SW480 (cell line): Measurements from ENCODE around the gene GARS1.
"Not testable (repeated sequence)": the region's sequence is repeated elsewhere in the genome, so short reads cannot be mapped to it uniquely, and the experiment has no call there.

Source experiments
- DNase-seq: peaks from one replicate; pipeline ENCODE4 v3.0.0-alpha.2; 2016; ENCODE audit warnings: low spot score

Gene GARS1, protein sequence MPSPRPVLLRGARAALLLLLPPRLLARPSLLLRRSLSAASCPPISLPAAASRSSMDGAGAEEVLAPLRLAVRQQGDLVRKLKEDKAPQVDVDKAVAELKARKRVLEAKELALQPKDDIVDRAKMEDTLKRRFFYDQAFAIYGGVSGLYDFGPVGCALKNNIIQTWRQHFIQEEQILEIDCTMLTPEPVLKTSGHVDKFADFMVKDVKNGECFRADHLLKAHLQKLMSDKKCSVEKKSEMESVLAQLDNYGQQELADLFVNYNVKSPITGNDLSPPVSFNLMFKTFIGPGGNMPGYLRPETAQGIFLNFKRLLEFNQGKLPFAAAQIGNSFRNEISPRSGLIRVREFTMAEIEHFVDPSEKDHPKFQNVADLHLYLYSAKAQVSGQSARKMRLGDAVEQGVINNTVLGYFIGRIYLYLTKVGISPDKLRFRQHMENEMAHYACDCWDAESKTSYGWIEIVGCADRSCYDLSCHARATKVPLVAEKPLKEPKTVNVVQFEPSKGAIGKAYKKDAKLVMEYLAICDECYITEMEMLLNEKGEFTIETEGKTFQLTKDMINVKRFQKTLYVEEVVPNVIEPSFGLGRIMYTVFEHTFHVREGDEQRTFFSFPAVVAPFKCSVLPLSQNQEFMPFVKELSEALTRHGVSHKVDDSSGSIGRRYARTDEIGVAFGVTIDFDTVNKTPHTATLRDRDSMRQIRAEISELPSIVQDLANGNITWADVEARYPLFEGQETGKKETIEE

DNA sequence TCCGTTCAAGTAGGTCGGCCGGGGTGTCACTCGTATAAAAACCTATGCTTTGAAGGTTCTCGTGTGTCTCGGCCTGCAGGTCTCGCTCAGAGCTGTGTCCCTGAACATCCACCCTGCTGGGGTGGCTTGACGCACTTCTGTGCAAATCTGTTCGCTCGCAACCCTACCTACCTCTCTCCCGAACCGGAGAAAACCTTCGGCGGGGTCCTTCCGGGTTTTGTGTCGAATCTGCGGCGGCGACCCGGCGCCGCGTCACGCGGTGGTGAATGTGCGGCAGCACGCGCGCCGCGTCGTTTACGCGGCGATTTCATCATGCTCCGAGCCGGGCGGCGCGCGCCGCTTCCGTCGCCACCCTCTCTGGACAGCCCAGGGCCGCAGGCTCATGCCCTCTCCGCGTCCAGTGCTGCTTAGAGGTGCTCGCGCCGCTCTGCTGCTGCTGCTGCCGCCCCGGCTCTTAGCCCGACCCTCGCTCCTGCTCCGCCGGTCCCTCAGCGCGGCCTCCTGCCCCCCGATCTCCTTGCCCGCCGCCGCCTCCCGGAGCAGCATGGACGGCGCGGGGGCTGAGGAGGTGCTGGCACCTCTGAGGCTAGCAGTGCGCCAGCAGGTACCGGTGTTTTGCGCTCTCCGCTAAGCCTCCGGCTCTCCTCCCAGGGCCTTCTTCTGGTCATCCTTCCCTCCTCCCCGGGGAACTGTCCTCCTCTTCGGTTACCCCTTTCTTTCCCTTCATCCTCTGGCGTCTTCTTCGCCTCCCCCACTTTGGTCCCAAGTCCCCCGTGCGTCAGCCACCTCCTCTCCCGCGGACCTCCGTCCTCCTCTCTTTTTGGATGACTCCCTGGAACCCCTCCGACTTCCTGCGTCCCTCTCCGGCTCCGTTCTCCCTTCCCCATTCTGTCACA is at the start of gene GARS1:
Gene GARS1, plus strand, starts transcription at position 339 of the 896 bp plus-strand sequence. Its CDS starts 44 bp downstream, at position 383.
- peak; percentile 93 for DNase-seq

DNA sequence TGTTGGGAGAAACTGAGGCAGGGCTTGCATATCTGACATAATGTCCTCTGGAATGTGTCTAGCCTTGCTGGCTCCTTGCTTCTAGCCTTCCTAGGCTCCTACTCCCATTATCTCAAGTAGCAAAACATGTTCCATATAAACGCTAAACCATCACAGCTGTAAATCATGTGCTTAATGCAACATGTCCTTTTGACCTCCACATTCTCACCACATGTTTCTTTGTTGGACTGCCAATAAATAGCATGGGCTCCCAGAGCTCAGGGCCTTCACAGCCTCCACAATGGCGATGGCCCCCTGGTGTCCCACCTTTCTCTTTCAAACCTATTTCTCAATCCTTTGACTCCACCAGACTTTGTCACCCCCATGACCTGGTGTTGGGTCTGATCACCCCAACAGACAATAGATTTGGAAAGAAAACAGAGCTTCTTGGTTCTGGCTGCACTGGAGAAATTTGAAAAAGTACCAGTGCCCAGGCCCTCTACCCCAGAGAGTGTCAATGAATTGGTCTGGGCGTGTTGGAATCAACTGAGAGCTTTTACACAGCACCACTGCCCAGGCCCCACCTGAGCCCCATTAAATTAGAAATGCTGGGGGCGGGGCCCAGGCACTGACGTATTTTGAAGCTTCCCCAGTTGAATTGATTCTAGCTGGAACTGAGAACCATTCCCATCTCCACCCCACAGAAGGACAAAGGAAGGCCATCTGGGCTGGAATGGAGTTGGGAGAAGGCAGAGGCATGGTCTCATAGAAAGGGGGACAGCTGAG is 48.7 kb upstream of the GARS1 start:
- no peak for DNase-seq

GRCh38 chr7:30546596-30546995 is 48.1 kb upstream of the GARS1 start:
- no peak for DNase-seq

DNA sequence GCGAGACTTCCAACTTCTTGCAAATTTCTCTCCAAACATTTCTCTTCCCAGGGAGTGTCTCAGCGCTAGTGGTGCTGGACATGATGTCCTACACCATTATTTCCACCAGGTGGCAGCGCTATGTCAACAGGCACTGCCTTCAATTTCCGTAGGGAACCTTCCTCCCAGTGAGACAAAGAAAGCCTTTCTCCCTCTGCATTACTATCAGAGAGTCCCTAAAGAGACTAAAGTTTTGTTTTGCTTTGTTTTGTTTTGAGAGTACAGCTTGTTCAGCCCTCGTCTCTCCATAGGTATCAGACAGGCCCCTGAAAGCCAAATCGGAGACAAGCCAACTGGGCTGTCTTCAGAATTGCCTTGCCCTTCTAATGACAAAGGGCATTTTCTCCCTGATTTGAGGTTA is 45.8 kb upstream of the GARS1 start:
- DNase-seq: peak; percentile 86

GRCh38 chr7:30549931-30550493 is 44.7 kb upstream of the GARS1 start:
- peak; percentile 71 for DNase-seq

DNA sequence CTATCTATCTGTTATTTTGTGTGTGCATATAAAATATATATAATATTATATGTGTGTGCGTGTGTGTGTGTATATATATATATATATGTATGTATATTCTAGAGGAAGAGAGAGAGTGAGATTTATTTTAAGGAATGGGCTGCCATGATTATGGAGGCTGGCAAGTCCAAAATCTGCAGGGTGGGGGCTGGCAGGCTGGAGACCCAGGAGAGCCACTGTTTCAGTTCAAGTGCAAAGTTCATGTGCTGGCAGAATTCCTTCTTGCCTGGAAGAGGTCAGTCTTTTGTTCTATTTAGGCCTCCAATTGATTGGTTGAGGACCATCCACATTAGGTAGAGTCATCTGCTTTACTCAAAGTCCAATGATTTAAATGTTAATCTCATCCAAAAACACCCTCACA is 42.3 kb upstream of the GARS1 start:
- no peak for DNase-seq

GRCh38 chr7:30553141-30553540 is 41.5 kb upstream of the GARS1 start:
- no peak for DNase-seq

GRCh38 chr7:30553546-30553945 is 41.1 kb upstream of the GARS1 start:
- DNase-seq: no peak

- no peak for DNase-seq
These were observed 39.2 kb upstream of the GARS1 start for GRCh38 chr7:30555525-30555924.

DNA sequence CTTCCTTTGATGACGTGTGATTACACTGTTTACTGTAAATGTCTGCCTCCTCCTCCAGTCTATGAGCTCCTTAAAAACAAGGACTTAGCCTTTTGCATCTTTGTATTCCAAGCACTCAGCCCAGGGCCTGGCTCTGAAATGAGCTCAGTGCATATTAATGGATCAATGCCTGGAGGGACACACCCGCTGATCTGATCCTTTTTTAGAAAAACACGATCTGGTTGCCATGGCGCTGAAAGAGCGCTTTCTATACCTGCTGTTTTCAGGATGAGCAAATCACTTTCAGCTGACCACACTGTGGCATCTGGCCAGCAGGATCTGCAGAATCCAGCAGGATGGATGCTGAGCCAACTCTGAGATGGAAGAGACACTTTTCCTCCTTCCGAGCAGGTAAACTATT is 37.8 kb upstream of the GARS1 start:
- DNase-seq: no peak

- DNase-seq: no peak
These were observed 37.4 kb upstream of the GARS1 start for GRCh38 chr7:30557245-30557644.

GRCh38 chr7:30559611-30560010 is 35.1 kb upstream of the GARS1 start:
- no peak for DNase-seq

- DNase-seq: no peak
These were observed 33.3 kb upstream of the GARS1 start for GRCh38 chr7:30561389-30561788.

DNA sequence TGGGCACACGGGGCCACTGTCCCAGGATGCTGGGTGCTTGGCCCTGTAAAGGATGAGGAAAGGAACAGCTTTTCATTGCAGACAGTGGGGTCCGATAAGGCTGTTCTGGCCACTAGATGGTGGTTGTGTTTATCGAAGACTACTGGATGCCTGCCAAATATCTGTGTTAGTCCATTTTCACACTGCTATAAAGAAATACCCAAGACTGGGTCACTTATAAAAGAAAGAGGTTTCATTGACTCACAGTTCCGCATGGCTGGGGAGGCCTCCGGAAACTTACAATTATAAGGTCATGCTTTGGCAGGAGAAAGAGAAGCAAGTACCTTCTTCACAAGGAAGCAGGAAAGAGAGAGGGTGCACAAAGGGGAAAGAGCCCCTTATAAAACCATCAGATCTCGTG is 32.2 kb upstream of the GARS1 start:
- no peak for DNase-seq

DNA sequence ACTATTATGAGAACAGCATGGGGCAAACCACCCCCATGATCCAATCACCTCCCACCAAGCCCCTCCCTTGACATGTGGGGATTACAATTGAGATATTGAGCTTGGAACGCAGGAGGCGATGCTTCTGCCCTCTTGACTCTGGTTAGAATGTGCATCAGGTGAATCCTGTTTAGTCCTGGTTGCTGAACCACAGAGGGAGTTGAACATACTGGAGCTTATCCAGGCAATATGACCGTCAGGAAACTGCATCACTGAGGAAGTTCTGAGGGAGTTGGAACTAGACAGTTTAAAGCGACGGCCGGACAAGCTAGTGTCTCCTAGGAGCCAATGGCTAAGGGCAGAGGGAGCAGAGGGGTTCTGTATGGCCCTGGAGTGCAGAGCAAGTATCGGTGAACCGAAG is 31.8 kb upstream of the GARS1 start:
- peak; percentile 44 for DNase-seq

DNA sequence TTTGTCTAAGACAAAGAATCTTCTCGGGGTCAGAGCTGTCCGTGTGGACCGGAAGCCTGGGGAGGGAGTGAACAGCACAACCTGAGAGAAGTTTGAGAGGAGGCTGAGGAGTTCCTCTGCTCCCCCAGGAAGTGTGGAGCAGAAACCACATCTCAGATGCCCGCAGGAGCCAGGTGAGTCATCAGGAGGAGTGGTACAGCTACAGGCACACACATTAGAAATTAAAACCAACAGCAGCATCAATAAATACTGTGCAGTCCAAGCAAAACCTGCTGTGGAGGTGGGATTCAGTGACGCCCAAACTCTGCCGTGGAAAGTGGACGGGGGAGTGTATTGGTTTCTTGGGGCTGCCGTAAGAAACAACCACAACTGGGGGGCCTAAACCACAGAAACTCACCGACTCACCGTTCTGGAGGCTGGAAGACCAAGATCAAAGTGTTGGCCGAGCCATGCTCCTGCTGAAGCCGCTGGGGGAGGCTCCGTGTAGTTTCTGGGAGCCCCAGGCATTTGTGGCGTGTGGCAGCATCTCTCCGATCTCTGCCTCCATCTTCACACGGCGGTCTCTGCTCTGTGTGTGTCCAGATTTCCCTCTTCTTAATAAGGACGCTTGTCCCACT is 31.2 kb upstream of the GARS1 start:
- DNase-seq: peak; percentile 93

GRCh38 chr7:30564243-30564892 is 30.3 kb upstream of the GARS1 start:
- DNase-seq: peak; percentile 90

DNA sequence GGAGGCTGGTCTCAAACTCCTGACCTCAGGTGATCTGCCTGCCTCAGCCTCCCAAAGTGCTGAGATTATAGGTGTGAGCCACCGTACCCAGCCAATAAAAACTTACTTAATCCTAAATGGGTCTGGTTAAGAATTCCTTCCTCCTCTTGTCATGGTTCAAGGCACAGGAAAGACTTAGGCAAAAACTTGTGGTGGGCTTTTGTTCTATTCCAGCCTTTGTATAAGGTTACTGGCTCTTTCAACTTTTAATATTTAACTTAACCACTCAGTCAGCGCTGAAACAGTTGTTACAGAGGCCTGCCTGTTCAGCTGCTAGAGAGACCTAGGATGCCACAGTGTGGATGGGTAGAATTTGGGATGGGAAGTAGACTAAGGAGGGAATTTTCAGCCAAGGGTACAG is 28.1 kb upstream of the GARS1 start:
- no peak for DNase-seq

- DNase-seq: no peak
These were observed 27.6 kb upstream of the GARS1 start for GRCh38 chr7:30567081-30567480.

- not testable (repeated sequence) for DNase-seq
These were observed 24.4 kb upstream of the GARS1 start for GRCh38 chr7:30570238-30570637.
